DMS 273 (cell line): Measurements from ENCODE around the gene ITGB2.
"Not testable (repeated sequence)": the region's sequence is repeated elsewhere in the genome, so short reads cannot be mapped to it uniquely, and the experiment has no call there.

Experiments used
- DNase-seq: peaks from one replicate; lab custom pipeline; 2025; ENCODE audit not compliant: unreplicated experiment; lab: John Stamatoyannopoulos, UW

The ITGB2 gene

DNA sequence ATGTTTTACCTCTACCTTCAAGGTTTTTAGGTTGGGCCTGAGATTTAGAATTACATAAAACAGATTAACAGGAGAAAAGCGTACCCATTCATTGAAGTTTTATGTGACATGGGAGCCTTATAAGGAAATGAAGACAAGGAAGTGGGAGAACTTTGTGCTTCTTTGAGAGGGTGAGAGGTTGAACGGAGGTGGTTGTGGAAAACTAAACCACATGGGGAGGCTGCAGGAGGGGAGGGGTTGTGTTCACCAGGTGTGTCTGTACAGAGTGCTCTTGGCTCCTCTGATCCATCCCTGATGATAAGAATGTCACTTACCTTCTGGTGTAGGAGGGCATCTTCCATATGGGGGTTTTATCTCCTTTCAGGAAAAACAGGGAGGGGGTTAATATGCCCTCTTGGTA lies 21.9 kb upstream of the ITGB2 start:
- no peak for DNase-seq

- DNase-seq, result no peak
These were observed 20.9 kb upstream of the ITGB2 start for GRCh38 chr21:44941567-44941966.

- peak; percentile 71 for DNase-seq
These were observed 19.5 kb upstream of the ITGB2 start for GRCh38 chr21:44940116-44940631.

DNA sequence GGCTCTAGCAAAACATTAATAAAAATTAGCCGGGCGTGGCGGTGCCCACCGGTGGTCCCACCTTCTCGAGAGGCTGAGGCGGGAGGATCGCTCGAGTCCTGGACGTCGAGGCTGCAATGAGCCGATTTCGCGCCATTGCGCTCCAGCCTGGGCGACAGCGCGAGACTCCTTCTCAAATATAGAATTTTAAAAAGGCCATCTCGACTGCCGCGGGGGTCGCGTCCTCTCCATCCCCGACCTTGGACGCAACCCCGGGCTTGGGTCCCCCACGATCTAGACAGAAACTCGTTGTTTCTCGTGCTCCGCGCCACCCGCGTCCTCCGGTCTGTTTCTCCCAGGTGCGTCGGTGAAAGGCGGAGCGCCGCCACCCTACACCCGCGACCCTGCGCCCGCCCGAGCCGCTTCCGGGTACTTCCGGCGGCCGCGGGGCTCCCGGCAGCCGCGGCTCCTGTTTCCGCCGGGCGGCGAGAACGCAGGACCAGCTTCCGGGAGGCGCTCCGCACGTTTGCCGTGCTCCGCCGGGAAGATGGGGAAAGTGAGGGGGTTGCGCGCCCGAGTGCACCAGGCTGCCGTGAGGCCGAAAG lies 18.9 kb upstream of the ITGB2 start, which contains the start of gene SLX9:
SLX9 (plus strand) TSS at position 498 of the 584 bp plus-strand sequence; CDS start at position 527, 29 bp downstream.
- peak; percentile 95 for DNase-seq

- no peak for DNase-seq
These were observed 18.3 kb upstream of the ITGB2 start for GRCh38 chr21:44938772-44939531.

DNA sequence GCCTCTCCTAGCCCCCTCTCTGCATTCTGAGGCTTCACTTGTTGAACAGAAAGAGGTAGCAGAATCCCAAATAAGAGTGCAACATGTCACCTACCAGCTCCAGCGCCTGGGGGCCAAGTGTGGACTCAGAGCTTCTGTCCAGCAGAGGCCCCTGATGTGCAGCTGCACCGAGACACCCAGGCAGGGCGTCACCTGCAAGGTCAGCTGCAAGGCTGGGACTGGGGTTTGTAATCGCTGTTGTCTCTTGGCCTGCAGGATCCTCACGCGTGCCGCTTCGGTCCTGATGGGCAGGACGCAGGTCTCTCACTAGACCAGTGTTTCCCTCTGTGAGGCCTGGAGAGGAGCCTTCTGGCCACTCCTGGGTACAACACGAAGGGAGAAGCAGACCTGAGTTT lies 14.8 kb upstream of the ITGB2 start:
- no peak for DNase-seq

DNA sequence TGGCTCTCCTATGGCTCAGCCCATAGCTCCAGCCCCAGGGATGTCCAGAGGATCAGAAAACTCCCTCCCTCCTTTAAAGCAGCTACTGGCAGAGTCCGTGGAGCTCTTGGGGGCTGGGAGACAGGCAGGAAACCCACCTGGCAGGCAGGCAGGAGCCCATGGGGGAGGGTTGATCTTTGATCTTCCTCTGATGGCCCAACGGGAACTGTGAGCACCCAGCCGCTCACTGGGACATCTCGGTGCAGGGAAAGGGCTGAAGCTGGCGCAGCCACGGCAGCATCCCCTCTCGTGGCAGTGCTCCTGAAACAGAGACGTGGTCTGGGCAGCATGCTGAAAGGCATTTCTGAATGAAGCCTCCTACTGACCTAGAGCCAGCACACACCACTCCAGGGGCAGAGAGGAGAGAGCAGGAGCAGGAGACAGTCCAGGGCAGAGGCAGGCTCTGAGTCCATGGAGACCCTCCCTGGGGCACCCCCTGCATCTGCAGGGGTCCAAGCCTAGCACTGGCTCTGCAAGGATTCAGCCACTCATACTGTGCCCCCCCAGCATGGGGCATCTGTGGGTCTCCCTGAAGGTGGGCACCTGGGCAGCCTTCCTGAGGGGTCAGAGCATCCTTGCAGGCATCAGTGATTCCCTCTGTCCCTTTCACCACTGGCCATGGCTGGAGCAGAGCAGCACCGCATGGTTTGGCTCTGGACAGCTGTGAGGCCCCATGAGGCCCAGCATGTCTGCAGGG lies 14.3 kb upstream of the ITGB2 start:
- DNase-seq, result no peak

DNA sequence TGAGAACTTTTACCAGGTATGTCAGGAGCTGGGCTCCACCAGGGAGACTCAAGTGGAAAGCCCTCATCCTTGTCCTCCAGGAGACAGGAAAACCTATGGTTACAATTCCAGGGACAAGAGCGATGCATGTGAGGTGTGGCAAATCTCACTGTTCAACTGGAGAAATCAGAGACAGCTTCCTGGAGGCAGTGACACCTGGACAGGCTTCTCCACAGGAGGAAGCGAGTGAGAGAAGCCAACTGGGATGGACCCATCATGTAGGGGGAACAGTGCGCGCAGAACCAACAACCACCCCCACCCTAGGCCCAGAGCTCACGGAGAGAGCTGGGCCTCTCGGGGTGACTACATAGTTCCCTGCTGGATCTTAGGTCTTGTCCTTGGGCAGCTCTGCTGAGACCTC lies 13.6 kb upstream of the ITGB2 start:
- no peak for DNase-seq

- DNase-seq, result no peak
These were observed 13.2 kb upstream of the ITGB2 start for GRCh38 chr21:44933918-44934260.

DNA sequence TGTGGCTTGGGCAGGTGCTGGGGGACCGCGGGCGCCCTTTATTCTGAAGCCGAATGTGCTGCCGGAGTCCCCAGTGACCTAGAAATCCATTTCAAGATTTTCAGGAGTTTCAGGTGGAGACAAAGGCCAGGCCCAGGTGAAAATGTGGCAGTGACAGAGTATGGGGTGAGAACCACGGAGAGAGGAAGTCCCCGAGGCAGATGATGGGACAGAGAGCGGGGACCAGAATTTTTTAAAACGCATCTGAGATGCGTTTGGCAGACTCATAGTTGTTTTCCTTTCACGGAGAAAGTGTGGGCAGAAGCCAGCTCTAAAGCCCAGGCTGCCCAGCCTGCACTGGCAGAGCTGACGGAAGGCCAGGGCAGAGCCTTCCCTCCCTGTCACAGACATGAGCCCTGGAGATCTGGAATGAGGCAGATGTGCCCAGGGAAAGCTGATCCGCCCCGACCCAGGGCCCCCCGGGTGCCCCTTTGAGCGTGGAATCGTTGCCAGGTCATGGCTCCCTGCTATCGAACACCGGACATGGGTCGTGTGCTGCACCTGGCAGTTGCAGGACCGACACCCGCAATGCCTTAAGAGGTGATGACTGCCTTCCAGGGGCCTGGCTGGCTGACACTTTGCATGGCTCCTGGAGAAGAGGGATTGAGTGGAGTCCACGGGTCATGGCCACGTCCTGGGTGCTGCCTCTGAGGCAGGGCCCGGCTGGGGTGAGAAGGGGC lies 12.7 kb upstream of the ITGB2 start:
- DNase-seq, result no peak

- peak; percentile 66 for DNase-seq
These were observed 11.9 kb upstream of the ITGB2 start for GRCh38 chr21:44932408-44933181.

GRCh38 chr21:44931501-44932407 lies 11.1 kb upstream of the ITGB2 start:
- peak; percentile 37 for DNase-seq

- DNase-seq, result peak; percentile 43
These were observed 10.4 kb upstream of the ITGB2 start for GRCh38 chr21:44931137-44931500.

DNA sequence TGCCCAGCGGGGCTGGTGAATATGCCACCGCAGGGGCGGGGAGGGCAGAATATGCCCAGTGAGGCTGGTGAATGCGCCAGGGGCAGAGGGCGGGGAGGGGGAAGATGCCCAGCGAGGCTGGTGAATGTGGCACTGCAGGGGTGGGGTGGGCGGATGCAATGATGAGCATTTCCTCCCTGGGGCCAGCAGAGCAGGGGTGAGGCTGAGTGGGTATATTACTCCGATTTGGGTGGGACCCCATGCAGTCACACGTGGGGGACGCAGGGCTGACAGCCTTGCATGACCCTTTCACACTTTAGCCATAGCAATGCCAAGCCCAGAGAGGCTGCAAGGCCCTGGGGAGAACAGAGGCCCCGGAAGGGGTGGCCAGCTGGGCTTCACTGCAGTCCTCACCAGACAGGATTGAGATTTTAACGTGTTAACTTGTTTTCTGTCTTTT lies 9.9 kb upstream of the ITGB2 start:
- DNase-seq, result no peak

GRCh38 chr21:44929799-44930542 lies 9.3 kb upstream of the ITGB2 start:
- no peak for DNase-seq

DNA sequence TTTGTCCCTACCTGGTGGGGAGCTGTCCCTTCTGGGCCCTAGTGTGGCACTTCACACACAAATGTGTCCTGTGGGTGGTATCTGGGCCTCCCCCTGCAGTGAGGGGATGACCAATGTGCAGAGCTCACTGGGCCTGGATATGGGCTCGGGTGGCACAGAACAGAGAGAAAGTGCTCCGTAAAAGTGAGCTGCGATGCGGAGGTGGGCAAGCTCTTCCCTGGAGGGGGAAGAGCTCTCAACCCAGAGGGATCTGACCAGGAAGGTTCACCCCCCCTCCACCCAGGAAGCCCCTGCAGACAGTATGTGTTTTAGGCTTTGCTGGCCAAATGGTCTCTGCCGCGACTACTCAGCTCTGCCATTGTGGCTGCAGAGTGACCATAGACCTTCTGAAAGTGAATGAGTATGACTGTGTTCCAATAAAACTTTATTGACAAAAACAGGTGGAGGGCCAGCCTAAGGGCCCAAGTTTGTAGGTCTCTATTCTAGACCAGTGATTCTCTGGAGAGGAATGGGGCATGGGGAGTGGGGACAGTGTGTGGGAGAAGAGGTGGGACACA lies 8.6 kb upstream of the ITGB2 start:
- no peak for DNase-seq

DNA sequence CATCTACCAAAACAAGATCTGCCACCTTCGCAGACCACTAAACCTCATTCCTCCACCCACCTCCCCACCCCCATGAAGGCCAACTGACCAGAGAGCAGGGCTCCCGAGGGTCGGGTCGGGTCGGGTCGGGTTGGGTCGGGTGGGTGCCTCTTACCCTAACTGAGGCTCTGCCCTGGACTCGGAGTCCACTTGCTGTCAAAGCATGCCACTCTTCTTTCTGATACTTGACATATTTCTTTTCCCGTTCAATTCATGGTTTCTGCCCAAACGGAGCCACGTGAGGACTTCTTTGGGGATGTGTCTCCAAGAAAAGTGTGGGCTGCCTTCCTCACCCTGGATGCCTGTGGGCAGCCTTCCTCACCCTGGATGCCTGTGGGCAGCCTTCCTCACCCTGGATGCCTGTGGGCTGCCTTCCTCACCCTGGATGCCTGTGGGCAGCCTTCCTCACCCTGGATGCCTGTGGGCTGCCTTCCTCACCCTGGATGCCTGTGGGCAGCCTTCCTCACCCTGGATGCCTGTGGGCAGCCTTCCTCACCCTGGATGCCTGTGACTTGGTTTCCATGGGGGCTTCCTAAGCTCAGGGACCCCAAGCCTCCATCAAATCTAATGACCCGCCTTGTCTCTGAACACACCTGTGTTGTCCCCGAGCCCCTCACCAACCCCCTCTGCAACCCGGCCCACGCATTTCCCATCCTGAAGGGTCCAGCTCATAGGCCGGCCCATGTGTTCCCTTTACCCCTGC lies 8.0 kb upstream of the ITGB2 start:
- not testable (repeated sequence) for DNase-seq
